Cerebellar nuclear complex (tissue), 1 donor: Measurements from ENCODE around the gene FGR.
A peak's percentile ranks its signal among the peaks of the same experiment; 100 is the strongest.
"Not testable (repeated sequence)": the region's sequence is repeated elsewhere in the genome, so short reads cannot be mapped to it uniquely, and the experiment has no call there.

Experiments
- DNase-seq, 2 experiments: peaks; one replicate each; lab custom pipeline; 2025; lab: John Stamatoyannopoulos, UW

The FGR gene

GRCh38 chr1:27634985-27635367 lies at the start of gene FGR:
Gene FGR, minus strand, starts transcription at chr1:27635185. Its CDS starts 11,269 bp downstream, at chr1:27623916.
- no peak for DNase-seq

GRCh38 chr1:27684176-27684575 lies 49.2 kb upstream of the FGR start:
- DNase-seq = no peak

- no peak for DNase-seq
Measured at GRCh38 chr1:27682351-27682944, 47.5 kb upstream of the FGR start.

GRCh38 chr1:27681580-27681979 lies 46.6 kb upstream of the FGR start:
- not testable (repeated sequence) for DNase-seq

DNA sequence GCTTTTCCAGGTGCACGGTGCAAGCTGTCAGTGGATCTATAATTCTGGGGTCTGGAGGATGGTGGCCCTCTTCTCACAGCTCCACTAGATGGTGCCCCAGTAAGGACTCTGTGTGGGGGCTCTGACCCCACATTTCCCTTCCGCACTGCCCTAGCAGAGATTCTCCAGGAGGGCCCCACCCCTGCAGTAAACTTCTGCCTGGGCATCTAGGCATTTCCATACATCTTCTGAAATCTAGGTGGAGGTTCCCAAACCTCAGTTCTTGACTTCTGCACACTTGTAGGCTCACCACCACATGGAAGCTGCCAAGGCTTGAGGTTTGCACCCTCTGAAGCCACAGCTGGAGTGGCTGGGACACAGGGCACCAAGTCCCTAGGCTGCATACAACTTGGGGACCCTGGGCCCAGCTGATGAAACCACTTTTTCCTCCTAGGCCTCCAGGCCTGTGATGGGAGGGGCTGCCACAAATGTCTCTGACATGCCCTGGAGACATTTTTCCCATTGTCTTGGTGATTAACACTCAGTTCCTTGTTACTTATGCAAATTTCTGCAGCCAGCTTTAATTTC lies 45.3 kb upstream of the FGR start:
- not testable (repeated sequence) for DNase-seq

DNA sequence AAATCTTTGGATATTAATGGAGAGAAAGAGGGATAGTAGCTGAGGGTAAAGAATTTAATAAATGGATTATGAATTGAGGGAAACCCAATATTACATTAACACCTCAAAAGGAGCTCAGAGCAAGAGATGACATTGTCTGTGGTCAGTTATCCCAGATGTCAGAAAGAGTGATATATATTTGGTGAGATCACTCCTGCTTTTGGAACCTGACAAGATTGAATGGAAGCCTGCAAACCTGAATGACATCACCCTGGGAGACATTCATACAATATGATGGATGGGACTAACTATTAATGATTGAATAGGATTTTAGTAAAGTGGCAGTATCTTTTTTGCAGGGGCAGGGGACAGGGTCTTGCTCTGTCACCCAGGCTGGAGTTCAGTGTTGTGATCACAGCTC lies 43.8 kb upstream of the FGR start:
- DNase-seq = no peak

GRCh38 chr1:27676410-27676809 lies 41.4 kb upstream of the FGR start:
- DNase-seq = no peak

DNA sequence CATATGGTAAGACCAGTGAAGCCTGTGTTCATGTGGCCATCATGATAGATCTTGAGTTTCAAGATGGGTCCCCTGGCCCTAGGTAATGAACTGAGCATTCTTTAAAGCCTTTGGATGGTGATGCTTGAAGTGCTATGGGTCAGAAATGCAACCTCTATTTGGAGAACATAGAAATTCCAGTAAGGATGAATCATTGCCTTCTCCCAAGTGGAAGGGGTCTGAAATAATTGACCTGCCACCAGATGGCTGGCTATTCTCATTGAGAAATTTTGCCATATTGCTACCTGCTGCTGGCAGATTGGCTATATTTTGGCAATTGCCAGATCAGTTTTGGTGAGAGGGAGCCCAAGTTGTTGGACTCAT lies 37.7 kb upstream of the FGR start:
- DNase-seq = no peak

GRCh38 chr1:27671964-27672749 lies 37.2 kb upstream of the FGR start, which contains the start of gene IFI6:
Gene IFI6, minus strand, starts transcription at chr1:27672192. Its CDS starts 2,878 bp downstream, at chr1:27669314.
- peak; percentile 71 to 90 for DNase-seq

- no peak for DNase-seq
Measured at GRCh38 chr1:27669876-27670275, 34.9 kb upstream of the FGR start.

DNA sequence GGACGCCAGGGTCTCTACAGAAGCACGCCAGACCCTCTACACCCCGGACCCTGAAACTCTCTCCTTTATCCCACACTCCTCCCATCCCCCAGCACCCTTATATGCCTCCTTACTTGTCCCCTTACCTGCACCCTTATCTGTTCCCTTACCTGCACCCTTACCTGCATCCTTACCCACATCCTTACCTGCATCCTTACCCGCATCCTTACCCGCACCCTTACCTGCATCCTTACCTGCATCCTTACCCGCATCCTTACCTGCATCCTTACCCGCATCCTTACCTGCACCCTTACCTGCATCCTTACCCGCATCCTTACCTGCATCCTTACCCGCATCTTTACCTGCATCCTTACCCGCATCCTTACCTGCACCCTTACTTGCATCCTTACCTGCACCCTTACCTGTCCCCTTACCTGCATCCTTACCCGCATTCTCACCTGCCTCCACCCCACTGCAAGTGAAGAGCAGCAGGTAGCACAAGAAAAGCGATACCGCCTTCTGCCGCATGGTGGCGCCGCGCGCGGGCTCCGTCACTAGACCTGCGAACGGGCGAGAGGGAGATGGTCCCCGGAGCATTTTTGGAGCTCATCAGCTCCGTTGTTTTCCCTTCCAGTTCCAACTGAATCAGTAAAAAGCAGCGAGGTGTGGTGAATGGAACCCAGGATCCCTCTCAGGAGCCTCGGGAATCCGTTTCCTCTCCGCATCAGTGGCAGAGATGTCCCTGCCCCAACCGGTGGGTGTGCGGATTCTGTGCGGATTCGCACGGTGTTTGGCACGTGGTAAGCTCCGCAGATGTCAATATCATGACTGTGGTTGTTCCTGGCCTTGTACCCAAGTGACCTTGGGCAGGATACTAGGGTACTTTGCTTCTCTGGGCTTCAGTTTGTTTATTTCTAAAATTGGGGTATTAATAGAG lies 34.1 kb upstream of the FGR start:
- peak in 1 of 2 experiments; percentile 46 for DNase-seq

GRCh38 chr1:27668121-27668807 lies 33.3 kb upstream of the FGR start:
- DNase-seq = no peak

- no peak for DNase-seq
Measured at GRCh38 chr1:27666791-27667254, 31.8 kb upstream of the FGR start.

- DNase-seq = no peak
Measured at GRCh38 chr1:27666294-27666693, 31.3 kb upstream of the FGR start.

- no peak for DNase-seq
Measured at GRCh38 chr1:27665016-27665651, 30.1 kb upstream of the FGR start.

DNA sequence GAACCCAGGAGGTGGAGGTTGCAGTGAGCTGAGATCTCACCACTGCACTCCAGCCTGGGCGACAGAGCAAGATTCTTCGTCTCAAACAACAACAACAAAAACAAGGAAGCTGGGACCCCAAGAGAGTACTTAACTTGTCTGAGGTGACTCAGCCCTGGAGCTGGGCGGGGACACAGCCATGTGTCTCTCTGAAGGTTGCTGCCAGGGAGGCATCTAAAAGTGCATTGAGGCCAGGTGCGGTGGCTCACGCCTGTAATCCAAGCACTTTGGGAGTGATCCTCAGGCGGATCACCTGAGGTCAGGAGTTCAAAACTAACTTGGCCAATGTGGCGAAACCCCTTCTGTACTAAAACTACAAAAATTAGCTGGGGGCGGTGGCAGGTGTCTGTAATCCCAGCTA lies 29.3 kb upstream of the FGR start:
- no peak for DNase-seq

- peak in 1 of 2 experiments; percentile 69 for DNase-seq
Measured at GRCh38 chr1:27662707-27663393, 27.9 kb upstream of the FGR start.

- no peak for DNase-seq
Measured at GRCh38 chr1:27662261-27662660, 27.3 kb upstream of the FGR start.

- no peak for DNase-seq
Measured at GRCh38 chr1:27661412-27662075, 26.6 kb upstream of the FGR start.

- no peak for DNase-seq
Measured at GRCh38 chr1:27660300-27660835, 25.4 kb upstream of the FGR start.
